Measurements from ENCODE around the gene DRC1.

The DRC1 gene

DNA sequence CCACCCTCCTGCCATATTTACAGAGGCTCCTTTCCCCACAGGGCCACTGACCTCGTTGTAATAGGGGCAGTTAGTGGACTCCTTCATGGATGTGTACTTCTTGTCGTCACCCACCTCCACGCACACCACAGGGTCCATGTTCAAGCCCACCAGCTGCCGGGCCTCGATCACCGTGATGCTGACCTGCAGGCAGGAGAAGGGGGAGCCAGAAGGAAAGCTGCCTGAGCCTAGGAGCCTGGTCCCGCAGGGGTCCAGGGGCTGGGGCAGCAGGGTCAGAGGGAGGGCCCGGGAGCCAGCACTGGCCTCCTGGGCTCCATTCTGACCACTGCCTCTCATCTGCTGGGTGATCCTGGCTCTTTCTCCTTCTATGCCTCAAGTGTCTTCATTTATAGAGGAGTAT lies 93.2 kb downstream of the DRC1 start:
- DNase-seq = no peak

DNA sequence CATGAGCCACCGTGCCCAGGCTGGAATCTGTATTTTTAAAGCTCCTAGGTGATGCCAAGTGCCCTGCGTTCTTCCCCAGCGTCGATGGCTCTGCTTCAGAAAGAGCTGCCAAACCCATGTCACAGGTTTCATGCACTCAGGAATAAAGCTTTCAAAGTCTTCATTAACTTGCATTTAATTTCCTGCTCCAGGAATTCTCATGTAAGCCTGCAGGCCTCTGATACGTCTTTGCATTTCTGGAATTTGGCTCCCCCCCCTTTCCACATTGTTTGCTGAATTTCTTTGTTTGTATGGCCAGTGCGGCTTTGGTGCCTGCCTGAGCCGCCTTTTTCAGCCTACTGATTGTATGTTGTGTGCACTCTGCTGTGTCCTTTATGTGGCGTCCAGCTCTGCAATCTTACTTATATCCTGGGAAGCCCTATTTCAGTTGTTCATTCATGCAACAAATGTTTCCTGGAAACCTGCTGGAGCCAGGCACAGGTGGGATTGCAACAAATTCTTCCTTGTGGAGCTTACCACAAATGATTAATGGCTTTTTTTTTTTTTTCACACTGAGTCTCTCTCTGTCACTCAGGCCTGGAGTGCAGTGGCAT lies 94.1 kb downstream of the DRC1 start:
- no peak for DNase-seq

DNA sequence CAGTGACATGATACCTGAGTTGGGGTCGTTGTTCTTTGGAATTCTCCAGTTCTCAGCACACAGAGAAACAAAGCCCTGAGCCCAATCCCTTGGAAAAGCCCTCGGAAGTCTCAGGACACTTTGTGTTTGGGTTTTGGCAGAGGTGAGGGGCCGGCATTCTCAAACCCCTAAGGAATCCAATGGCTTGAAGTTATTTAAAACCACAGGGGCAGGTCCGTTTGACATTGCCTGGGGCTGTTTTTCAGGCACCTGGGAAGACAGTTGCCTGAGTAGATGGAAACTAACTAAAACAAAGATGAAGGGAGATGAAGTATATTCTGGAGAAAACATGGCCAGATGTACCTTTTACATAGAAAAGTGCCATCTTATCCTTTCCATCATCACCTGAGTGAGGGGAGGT lies 98.7 kb downstream of the DRC1 start:
- no peak for DNase-seq

DNA sequence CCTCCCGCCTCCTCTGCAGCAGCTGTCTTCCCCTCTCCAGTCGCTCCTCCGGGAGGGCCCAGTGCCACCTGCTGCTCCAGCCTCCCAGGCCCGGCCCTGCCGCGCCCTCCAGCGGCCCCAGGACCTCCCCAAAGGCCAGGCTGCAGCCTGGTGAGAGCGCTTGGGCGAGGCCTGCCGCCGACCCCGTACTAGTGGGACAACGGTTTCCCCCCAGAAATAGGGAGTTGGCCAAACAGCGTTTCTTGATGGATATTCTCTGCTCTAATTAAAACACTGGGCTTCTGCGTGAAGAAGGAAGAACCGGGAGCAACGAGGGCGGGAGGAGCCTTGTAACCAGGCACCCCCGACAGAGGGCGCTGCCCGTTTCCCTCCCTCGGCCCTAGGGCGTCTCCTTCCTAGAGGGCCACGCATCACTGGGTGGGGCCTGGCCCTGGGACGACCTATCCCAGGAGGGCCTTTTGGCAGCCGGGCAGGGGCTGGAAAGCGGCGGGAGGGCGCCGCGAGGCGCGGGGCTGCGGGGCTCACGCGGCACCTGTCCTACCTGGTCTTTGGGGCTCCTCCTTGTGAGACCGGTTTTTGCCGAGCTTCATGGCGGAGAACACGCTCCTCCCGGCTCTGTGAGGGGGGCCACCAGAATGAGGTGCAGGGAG lies 101.6 kb downstream of the DRC1 start:
- DNase-seq = peak; percentile 42 to 78 (median 73)

DNA sequence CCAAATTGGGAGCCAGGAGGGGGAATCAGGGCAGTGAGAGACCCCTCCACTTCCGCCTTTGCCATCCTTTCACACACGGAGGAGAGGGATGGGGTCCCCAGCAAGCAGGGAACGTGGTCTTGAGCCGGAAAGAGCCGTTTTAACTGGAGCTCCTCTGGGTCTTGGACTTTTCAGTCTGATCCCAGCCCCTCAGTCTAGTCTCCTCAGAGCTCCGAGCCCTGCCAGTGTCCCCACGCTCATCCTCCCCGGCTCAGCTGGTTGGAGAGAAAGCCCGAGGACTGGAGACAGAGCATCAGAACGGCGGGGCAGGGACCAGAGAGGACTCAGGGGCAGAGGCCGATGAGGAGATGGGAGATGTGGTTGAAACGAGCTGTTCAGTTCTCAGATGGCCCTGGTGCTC lies 102.3 kb downstream of the DRC1 start:
- DNase-seq = no peak

DNA sequence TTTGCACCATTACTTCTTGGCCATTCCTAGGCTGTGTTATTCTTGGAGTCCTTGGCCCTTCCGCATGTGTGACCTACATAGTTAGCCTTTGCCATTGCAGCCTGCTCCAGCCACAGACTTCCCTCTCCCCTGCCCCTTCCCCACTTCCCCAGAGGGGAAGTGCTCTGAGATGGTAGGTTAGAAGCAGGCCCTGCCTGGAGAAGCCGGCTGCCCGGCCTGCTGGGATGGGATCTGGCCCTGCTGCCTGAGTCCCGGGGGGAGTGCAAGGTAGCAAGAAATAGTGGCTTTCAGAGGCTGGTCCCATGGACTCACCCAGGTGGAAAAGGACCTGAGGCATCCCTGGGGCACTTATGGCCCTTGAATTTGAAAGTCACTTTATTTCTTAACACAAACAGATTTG lies 104.6 kb downstream of the DRC1 start:
- no peak for DNase-seq

Data from T-helper 2 cell (primary cell).